HG03039 (cell line): Measurements from ENCODE around the gene MPDU1.

Experiments
- ATAC-seq: cut with Tn5 transposase; IDR thresholded peaks from one replicate; pipeline ENCODE4 v1.9.1; 2021; ENCODE audit warnings: mild to moderate bottlenecking, moderate library complexity; ENCODE audit not compliant: unreplicated experiment

Gene MPDU1

DNA sequence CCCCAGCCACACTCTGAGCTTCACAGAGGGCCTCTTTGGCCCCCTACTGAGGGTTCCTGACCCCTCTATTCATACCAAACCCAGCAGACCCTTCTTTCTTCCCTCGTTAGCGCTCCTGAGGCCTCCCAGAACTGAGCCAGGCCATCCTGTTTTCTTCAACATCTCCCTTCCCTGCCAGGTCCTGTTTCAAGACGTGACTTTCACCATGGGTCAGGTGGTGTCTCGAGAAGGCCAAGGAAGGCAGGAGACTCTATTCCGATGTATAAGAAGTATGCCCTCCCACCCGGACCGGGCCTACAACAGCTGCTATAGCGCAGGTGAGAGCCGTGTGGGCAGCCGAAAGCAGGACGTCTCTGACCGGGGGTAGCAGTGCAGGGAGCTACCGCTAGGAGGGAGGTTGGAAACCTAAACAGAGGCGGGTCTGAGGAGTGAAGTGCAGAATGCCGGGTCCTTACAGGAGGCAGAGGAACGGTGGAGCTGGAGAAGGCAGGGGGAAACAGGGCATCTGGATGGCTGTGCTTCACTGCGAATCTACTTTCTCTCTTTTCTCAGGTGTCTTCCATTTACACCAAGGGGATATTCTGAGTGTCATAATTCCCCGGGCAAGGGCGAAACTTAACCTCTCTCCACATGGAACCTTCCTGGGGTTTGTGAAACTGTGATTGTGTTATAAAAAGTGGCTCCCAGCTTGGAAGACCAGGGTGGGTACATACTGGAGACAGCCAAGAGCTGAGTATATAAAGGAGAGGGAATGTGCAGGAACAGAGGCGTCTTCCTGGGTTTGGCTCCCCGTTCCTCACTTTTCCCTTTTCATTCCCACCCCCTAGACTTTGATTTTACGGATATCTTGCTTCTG lies 23.3 kb upstream of the MPDU1 start:
- ATAC-seq = no peak

DNA sequence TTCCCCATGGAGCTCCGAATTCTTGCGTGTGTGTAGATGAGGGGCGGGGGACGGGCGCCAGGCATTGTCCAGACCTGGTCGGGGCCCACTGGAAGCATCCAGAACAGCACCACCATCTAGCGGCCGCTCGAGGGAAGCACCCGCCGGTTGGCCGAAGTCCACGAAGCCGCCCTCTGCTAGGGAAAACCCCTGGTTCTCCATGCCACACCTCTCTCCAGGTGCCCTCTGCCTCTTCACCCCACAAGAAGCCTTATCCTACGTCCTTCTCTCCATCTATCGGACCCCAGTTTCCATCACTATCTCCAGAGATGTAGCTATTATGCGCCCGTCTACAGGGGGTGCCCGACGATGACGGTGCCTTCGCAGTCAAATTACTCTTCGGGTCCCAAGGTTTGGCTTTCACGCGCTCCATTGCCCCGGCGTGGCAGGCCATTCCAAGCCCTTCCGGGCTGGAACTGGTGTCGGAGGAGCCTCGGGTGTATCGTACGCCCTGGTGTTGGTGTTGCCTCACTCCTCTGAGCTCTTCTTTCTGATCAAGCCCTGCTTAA lies 22.6 kb upstream of the MPDU1 start:
- ATAC-seq = peak; percentile 39

DNA sequence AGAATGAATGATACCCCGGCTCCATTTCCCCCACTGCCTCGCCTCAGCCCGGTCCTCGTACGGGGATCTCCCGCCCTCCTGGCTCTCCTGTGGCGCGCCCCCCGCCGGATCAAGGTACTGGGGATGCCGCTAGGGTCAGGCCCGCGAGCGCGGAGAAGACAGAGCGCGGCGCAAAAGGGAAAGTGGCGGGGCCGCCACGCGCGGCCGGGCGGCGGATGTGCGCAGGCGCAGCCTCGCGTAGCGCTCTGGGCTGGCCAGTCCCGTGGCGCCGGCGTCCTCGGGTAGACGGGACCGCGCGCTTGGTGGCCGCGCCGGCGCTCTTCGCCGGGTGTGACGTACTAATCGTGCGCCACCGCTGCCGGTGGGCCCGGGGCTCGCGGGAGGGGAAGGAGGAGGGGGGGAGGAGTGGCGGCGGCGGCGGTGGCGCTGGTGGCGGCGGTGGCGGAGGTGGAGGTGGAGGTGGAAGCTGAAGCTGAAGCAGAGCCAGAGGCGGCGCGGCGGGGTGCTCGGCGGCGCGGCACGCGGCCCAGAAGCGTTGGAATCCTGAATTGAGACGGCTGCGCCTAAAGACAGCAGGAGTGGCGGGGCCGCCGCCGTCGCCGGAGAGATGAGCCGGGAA lies 22.0 kb upstream of the MPDU1 start, which contains the start of gene SENP3:
Gene SENP3 (plus strand): TSS at position 331 of the 619 bp plus-strand sequence. CDS start 1,158 bp downstream, outside the sequence.
- peak; percentile 61 for ATAC-seq

DNA sequence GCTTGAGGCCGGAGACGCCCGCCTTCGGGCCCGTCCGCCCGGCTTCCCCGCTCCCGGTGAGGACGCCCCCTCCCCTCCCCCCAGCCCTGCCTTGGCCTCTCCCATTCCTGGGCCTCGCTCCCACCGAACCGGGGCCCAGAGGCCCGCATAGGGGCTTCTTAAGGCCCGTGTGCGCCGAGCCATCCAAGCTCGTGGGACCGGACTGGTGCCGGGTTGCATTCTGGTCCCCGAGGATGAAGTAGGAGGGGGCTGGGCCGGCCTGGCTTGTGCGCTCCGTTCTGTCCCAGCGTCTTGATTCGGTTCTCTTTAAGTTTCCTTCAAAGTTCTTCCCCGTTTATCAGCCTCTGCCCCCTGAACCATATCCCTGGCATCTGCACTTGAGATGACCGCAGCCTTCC lies 21.4 kb upstream of the MPDU1 start:
- ATAC-seq = peak; percentile 1

DNA sequence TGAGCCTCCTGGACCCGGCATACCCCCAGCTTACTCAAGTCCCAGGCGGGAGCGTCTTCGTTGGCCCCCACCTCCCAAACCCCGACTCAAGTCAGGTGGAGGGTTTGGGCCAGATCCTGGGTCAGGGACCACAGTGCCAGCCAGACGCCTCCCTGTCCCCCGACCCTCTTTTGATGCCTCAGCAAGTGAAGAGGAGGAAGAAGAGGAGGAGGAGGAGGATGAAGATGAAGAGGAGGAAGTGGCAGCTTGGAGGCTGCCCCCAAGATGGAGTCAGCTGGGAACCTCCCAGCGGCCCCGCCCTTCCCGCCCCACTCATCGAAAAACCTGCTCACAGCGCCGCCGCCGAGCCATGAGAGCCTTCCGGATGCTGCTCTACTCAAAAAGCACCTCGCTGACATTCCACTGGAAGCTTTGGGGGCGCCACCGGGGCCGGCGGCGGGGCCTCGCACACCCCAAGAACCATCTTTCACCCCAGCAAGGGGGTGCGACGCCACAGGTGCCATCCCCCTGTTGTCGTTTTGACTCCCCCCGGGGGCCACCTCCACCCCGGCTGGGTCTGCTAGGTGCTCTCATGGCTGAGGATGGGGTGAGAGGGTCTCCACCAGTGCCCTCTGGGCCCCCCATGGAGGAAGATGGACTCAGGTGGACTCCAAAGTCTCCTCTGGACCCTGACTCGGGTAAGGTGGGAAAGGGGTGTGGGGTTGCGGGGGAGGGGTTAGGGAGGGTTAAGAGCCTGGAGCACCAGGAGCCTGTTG lies 20.4 kb upstream of the MPDU1 start:
- no peak for ATAC-seq

DNA sequence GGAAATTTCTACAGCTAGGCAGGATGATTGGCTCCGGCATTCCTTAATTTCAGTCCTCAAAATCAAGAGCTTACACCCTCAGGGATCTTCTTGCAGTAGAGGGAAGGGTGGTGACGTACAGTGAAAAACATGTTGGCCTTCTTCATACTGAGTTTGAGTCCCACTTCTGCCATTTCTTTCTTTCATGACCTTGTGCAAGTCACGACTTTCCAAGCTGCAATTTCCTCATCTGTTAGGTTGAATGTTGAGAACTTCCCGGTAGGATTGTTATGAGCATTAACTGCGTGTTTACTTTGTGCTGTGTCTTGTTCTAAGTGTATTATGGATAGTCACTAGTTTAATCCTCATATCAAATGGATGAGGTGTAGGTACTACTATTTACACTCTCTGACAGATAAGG lies 14.1 kb upstream of the MPDU1 start:
- no peak for ATAC-seq

DNA sequence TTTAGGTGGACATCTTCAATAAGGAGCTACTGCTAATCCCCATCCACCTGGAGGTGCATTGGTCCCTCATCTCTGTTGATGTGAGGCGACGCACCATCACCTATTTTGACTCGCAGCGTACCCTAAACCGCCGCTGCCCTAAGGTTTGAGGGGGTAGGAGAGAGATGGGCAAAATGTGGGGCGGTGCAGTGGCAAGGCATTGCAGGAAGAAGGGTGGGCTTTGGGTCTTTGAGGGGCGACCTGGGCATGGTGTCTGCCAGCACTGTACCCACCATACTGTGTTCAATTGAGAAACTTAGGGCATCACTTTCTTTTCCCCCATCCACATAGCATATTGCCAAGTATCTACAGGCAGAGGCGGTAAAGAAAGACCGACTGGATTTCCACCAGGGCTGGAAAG lies 13.3 kb upstream of the MPDU1 start:
- ATAC-seq = no peak

DNA sequence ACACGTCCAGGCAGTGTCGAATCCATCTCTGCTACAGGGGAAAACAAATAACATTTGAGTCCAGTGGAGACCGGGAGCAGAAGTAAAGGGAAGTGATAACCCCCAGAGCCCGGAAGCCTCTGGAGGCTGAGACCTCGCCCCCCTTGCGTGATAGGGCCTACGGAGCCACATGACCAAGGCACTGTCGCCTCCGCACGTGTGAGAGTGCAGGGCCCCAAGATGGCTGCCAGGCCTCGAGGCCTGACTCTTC lies 11.4 kb upstream of the MPDU1 start:
- ATAC-seq = no peak

DNA sequence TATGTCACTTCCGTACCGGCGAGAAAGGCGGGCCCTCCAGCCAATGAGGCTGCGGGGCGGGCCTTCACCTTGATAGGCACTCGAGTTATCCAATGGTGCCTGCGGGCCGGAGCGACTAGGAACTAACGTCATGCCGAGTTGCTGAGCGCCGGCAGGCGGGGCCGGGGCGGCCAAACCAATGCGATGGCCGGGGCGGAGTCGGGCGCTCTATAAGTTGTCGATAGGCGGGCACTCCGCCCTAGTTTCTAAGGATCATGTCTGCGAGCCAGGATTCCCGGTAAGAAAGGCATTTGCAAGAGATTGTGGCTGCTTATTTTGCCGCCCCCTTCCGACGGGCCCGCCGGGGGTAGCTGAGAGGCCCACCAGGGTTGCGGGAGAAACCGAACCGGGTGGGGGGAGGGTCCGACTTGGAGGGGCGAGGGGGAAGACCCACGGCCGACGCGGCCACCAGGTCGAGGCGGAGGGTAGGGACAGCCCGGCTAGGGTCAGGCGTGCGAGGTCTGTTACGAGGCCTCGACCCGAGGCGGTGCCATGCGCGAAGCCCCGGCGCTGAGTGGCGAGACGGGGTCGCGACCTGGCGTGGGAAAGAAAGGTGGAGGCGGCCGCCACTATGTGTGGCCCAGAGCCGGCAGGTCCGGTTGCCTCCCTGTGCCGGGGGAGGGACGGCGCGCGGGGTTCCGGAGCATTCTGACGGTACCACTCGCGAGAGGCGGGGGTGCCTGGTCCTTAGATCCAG lies 10.9 kb upstream of the MPDU1 start:
- ATAC-seq = peak; percentile 83

DNA sequence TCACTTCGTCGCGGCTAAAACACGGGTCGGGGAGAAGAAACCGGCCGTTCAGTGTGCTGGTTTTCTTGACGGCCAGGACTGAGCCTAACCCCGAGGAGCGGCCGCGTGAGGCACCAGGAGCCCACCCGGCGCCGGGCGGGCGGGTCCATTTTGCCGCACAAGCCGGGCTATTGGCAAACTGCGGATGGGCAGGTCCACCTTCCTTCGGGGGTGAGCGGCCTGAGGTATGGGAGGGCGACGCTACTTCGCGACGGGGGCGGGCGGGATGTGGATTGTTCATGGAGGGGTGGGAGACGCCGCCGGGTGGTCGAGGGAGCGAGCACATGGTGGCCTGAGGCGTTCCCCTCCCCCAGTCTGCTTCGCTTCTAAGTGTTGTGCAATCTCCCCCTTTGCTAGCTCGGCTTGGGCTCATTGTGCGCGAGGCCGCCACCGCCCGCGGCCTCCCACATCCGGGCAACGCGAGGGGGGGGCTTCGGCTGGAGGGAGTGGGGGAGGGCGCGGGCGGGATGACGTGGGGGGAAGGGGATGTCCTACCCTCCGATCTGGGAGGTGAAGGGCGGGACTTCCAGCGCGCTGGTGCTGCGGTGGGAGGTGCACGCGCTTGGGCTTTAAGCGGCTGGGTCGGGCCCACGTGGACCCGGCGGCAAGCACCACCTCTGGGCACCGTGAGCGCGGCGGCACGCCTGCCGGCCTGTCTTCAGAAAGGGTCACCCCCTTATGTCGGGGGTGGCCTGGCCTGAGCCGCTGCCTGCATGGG lies 10.2 kb upstream of the MPDU1 start:
- no peak for ATAC-seq

DNA sequence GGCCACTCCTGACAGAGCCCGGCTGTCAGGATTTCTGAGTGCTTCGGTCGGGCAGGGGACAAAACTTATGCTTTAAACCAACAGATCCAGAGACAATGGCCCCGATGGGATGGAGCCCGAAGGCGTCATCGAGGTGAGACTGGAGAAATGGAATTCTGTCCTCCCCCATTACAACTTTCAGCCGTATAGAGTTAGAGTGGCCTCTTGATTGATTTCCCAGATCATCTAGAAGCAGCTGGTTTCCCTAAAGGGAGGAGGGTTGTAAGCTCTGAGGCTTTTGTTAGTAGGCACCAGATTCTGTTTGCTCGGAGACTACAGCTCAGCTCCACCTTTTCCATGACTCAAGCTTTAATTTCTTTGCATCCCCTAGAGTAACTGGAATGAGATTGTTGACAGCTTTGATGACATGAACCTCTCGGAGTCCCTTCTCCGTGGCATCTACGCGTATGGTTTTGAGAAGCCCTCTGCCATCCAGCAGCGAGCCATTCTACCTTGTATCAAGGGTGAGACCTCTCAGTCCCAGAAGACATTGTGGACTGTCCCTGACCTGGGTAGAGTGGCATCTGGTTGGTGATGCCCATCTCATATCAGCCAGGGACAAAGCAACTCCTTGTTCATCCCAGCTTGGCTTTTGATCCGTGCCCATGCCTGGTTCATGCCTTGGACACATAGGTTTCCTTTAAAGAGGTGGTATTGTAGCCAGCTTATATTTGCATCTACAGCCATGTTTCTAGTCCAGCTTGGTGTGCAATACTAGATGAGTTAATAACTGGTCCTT lies 9.3 kb upstream of the MPDU1 start:
- no peak for ATAC-seq

DNA sequence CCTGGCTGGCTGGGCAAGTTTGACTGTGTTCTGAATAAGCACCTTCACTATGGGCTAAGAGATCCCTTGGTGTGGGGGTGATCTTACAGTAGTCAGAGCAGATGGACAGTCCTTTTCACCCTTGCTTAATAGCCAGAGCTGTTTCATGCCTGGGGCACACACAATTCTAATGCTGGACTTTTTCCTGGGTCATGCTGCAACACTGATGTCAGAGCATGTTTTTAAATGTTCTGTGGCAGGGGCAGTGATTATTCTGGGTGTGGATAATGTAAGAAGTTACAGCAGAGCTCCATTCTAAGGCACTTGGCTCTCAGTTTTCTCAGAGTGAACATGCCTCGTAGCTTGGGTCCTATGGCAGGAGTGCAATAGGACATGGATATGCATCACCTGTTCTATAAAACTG lies 8.2 kb upstream of the MPDU1 start:
- ATAC-seq = no peak

DNA sequence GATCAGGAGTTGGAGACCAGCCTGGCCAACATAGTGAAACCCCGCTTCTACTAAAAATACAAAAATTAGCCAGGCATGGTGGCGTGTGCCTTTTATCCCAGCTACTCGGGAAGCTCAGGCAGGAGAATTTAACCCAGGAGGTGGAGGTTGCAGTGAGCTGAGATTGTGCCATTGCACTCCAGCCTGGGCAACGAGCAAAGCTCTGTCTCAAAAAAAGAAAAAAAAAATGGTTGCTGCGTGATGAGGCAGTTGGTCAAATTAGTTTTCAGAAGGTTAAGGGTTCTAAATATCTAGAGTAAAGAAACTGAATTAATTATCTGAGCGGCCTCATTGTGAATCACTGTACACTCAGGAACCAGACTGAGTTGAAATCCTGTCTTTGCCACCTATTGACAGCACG lies 7.7 kb upstream of the MPDU1 start:
- ATAC-seq = no peak

DNA sequence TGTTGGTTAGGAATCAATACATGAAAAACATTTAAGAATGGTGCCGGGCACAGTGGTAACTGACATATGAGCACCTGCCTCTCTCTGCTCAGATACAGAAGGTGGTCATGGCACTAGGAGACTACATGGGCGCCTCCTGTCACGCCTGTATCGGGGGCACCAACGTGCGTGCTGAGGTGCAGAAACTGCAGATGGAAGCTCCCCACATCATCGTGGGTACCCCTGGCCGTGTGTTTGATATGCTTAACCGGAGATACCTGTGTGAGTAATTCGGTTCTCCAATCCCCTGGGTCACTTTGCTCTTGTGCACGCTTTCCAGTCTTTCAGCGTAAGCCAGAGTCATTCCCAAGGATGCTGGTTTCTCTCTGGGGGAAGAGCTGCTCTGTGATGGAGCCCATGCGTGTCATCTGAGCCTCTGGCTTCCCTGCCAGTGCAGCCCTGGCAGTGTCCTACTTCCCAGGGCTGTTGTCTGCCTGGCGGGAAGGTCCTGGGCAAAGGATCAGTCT lies 7.2 kb upstream of the MPDU1 start:
- no peak for ATAC-seq

DNA sequence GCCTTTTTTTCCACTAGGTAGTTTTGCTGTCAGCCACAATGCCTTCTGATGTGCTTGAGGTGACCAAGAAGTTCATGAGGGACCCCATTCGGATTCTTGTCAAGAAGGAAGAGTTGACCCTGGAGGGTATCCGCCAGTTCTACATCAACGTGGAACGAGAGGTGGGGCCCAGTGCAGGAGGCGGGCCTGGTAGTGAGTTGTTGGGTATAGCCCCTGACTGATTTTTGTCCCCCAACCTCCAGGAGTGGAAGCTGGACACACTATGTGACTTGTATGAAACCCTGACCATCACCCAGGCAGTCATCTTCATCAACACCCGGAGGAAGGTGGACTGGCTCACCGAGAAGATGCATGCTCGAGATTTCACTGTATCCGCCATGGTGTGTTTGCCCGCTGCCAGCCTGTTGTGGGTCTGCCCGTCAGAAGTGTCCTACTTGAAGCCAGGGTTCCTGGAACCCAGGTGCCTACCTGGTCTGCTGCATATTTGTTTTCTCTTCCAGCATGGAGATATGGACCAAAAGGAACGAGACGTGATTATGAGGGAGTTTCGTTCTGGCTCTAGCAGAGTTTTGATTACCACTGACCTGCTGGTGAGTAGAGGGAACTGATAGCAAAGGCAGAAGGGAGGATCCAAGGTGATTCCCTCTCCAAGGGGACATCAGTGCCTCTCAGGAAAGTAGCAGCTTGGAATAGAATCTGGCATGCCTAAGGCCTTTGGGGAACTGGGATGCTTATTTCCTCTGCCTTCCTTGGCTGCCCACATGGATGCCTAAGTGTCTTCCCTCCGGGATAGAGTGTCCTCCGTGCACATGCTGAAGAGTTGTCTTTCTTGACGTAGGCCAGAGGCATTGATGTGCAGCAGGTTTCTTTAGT lies 6.1 kb upstream of the MPDU1 start:
- no peak for ATAC-seq

DNA sequence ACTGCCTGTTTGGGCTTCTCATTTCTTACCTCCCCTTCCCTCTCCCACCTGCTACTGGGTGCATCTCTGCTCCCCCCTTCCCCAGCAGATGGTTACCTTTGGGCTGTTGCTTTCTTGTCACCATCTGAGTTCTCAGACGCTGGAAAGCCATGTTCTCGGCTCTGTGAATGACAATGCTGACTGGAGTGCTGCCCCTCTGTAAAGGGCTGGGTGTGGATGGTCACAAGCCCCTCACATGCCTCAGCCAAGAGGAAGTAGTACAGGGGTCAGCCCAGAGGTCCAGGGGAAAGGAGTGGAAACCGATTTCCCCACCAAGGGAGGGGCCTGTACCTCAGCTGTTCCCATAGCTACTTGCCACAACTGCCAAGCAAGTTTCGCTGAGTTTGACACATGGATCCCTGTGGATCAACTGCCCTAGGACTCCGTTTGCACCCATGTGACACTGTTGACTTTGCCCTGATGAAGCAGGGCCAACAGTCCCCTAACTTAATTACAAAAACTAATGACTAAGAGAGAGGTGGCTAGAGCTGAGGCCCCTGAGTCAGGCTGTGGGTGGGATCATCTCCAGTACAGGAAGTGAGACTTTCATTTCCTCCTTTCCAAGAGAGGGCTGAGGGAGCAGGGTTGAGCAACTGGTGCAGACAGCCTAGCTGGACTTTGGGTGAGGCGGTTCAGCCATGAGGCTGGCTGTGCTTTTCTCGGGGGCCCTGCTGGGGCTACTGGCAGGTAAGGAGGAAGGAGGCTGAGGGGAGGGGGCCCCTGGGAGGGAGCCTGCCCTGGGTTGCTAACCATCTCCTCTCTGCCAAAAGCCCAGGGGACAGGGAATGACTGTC lies 4.4 kb upstream of the MPDU1 start, which contains the start of gene CD68:
Gene CD68 (plus strand): TSS at position 638 of the 833 bp plus-strand sequence. CDS start 40 bp downstream, at position 678.
- ATAC-seq = no peak

DNA sequence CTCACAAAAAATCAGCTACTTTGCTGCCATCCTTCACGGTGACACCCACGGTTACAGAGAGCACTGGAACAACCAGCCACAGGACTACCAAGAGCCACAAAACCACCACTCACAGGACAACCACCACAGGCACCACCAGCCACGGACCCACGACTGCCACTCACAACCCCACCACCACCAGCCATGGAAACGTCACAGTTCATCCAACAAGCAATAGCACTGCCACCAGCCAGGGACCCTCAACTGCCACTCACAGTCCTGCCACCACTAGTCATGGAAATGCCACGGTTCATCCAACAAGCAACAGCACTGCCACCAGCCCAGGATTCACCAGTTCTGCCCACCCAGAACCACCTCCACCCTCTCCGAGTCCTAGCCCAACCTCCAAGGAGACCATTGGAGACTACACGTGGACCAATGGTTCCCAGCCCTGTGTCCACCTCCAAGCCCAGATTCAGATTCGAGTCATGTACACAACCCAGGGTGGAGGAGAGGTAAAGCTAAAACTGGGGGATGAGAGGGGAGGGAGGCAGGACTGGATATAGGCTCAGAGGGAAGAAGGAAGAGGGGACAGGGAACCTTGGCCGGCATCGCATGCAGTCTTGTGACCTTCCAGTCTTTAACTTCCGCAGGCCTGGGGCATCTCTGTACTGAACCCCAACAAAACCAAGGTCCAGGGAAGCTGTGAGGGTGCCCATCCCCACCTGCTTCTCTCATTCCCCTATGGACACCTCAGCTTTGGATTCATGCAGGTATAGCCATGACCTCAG lies 3.6 kb upstream of the MPDU1 start:
- no peak for ATAC-seq
